Esophagus muscularis mucosa (tissue), 4 donors: ENCODE measurements around the gene EHBP1.

ENCODE experiments used
- EP300 ChIP-seq: sonication (generic); formaldehyde crosslinking; IDR thresholded peaks from one replicate; pipeline ENCODE4 v1.6.1; 2017; ENCODE audit warnings: antibody characterized with exemption
- POLR2A ChIP-seq: fragments of 450-650 bp; IDR thresholded peaks from one replicate; pipeline ENCODE4 v1.6.1; 2017; ENCODE audit warnings: antibody characterized with exemption, moderate library complexity, mild to moderate bottlenecking, low read depth
- TF ChIP-seq, protein P1 (sequence below), 3 experiments: fragments of 200-600 bp in 2 of 3; fragments of 450-650 bp in 1 of 3; sonication (generic) in 2 of 3; IDR thresholded peaks; one replicate each; pipeline ENCODE4 v1.5.1; 2017 to 2019; ENCODE audit warnings: antibody characterized with exemption in 3 of 3, mild to moderate bottlenecking in 2 of 3, moderate library complexity in 1 of 3

DNA sequence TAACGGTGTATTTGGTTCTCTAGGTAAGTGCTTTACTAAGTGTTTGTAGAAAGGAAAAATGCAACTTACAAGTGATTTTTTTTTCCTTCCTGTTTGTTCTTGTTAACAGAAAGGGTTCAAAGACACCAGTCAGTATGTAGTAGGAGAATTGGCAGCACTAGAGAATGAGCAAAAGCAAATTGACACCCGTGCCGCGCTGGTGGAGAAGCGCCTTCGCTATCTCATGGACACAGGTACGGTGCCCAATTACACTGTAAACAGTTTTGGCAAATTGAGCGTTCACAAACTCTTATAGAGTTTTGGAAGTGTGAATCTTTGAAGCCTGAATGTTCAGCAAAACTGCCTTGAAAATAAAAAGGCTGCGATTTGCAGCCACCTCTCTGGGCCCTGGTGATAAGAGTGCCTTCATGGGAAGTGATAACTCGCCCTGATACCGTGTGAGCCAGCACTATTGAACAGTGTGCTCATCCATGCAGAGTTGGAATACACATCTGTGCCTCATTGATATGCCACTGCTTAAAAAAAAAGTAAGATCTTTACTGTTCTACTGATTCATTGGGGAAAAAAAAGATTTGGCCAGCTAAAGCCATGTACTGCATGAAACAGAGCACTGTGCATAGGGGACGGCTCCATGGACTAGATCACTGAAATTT lies 291.1 kb downstream of the EHBP1 start:
- no peak for TF ChIP-seq EP300
- TF ChIP-seq, protein P1, sequence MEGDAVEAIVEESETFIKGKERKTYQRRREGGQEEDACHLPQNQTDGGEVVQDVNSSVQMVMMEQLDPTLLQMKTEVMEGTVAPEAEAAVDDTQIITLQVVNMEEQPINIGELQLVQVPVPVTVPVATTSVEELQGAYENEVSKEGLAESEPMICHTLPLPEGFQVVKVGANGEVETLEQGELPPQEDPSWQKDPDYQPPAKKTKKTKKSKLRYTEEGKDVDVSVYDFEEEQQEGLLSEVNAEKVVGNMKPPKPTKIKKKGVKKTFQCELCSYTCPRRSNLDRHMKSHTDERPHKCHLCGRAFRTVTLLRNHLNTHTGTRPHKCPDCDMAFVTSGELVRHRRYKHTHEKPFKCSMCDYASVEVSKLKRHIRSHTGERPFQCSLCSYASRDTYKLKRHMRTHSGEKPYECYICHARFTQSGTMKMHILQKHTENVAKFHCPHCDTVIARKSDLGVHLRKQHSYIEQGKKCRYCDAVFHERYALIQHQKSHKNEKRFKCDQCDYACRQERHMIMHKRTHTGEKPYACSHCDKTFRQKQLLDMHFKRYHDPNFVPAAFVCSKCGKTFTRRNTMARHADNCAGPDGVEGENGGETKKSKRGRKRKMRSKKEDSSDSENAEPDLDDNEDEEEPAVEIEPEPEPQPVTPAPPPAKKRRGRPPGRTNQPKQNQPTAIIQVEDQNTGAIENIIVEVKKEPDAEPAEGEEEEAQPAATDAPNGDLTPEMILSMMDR (IDR thresholded peaks at IDR 0.05), result no peak
- no peak for TF ChIP-seq POLR2A
